Subcutaneous abdominal adipose tissue (tissue), 5 donors: Measurements from ENCODE around the gene CNGA2.

Source experiments
- H3K27ac ChIP-seq: one replicate; pipeline ENCODE4 v1.7.0; 2013; ENCODE audit warnings: low read depth, mild to moderate bottlenecking, inconsistent platforms, low read length, moderate library complexity
- H3K27me3 ChIP-seq, 5 donors: one replicate each; pipeline ENCODE4 v1.7.0; 2013; ENCODE audit warnings: low read length in 5 of 5, inconsistent platforms in 1 of 5; ENCODE audit not compliant: control insufficient read depth in 5 of 5, insufficient read depth in 4 of 5
- H3K36me3 ChIP-seq, 5 donors: one replicate each; pipeline ENCODE4 v1.7.0; 2013; ENCODE audit warnings: low read length in 5 of 5; ENCODE audit not compliant: control insufficient read depth in 5 of 5, insufficient read depth in 5 of 5
- H3K4me1 ChIP-seq, 5 donors: one replicate each; pipeline ENCODE4 v1.7.0; 2013; ENCODE audit warnings: low read length in 5 of 5, mild to moderate bottlenecking in 3 of 5, moderate library complexity in 1 of 5; ENCODE audit not compliant: control insufficient read depth in 5 of 5, insufficient read depth in 5 of 5
- H3K4me3 ChIP-seq, 5 donors: one replicate each; pipeline ENCODE4 v1.7.0; 2013; ENCODE audit warnings: low read length in 5 of 5, low read depth in 1 of 5
- H3K9ac ChIP-seq, 5 donors: one replicate each; pipeline ENCODE4 v1.7.0; 2013; ENCODE audit warnings: low read length in 5 of 5, mild to moderate bottlenecking in 4 of 5, moderate library complexity in 3 of 5
- H3K9me3 ChIP-seq, 5 donors: one replicate each; pipeline ENCODE4 v1.7.0; 2013; ENCODE audit warnings: low read length in 5 of 5; ENCODE audit not compliant: control insufficient read depth in 5 of 5
- donor health status: healthy.
- donor health status: healthy.
- donor health status: healthy.
- donor health status: healthy.
- donor health status: healthy.

CNGA2 gene

GRCh38 chrX:151759041-151759708, 24.6 kb downstream of the CNGA2 start:
- Histone ChIP-seq H3K27ac (no peak overlapping the region), H3K36me3 (no peaks in the 10 kb centered on the region), H3K9me3 (no peaks in the 10 kb centered on the region), H3K9ac (no peak overlapping the region), H3K27me3 (peaks cover 0 to 4% (median 0%) of the 10 kb centered on the region in 5 donors), H3K4me3 (no peak overlapping the region), H3K4me1 (no peaks in the 10 kb centered on the region)

- H3K27me3 ChIP-seq = peaks cover 0 to 14% (median 0%) of the 10 kb centered on the region in 5 donors
- H3K4me1 ChIP-seq = no peaks in the 10 kb centered on the region
- H3K36me3 ChIP-seq = no peaks in the 10 kb centered on the region
- no peak overlapping the region for H3K9ac ChIP-seq
- H3K4me3 ChIP-seq = no peak overlapping the region
- H3K27ac ChIP-seq = no peak overlapping the region
- H3K9me3 ChIP-seq = no peaks in the 10 kb centered on the region
Observed at GRCh38 chrX:151762802-151763201, 28.3 kb downstream of the CNGA2 start.

GRCh38 chrX:151763711-151764110, 29.2 kb downstream of the CNGA2 start:
- H3K4me1 ChIP-seq = no peaks in the 10 kb centered on the region
- H3K36me3 ChIP-seq = no peaks in the 10 kb centered on the region
- no peak overlapping the region for H3K27ac ChIP-seq
- H3K27me3 ChIP-seq = peaks cover 0 to 14% (median 0%) of the 10 kb centered on the region in 5 donors
- no peaks in the 10 kb centered on the region for H3K9me3 ChIP-seq
- no peak overlapping the region for H3K9ac ChIP-seq
- H3K4me3 ChIP-seq = no peak overlapping the region

- Histone ChIP-seq H3K9me3 (no peaks in the 10 kb centered on the region), H3K27me3 (peaks cover 0 to 10% (median 0%) of the 10 kb centered on the region in 5 donors), H3K27ac (no peak overlapping the region), H3K4me1 (no peaks in the 10 kb centered on the region), H3K36me3 (no peaks in the 10 kb centered on the region), H3K4me3 (no peak overlapping the region), H3K9ac (no peak overlapping the region)
Observed at GRCh38 chrX:151765026-151765425, 30.5 kb downstream of the CNGA2 start.

GRCh38 chrX:151771726-151772125, 37.2 kb downstream of the CNGA2 start:
- H3K9ac ChIP-seq = no peak overlapping the region
- H3K4me1 ChIP-seq = peaks cover 0 to 5% (median 4%) of the 10 kb centered on the region in 5 donors
- H3K9me3 ChIP-seq = no peaks in the 10 kb centered on the region
- no peak overlapping the region for H3K4me3 ChIP-seq
- H3K27ac ChIP-seq = no peak overlapping the region
- H3K27me3 ChIP-seq = peaks cover 0 to 9% (median 4%) of the 10 kb centered on the region in 5 donors
- no peaks in the 10 kb centered on the region for H3K36me3 ChIP-seq

- Histone ChIP-seq H3K4me3 (no peak overlapping the region), H3K27ac (no peak overlapping the region), H3K36me3 (no peaks in the 10 kb centered on the region), H3K9me3 (no peaks in the 10 kb centered on the region), H3K4me1 (peaks cover 0 to 11% (median 9%) of the 10 kb centered on the region in 5 donors), H3K9ac (no peak overlapping the region), H3K27me3 (peaks cover 0 to 10% (median 6%) of the 10 kb centered on the region in 5 donors)
Observed at GRCh38 chrX:151773434-151773833, 38.9 kb downstream of the CNGA2 start.

- H3K9me3 ChIP-seq = no peaks in the 10 kb centered on the region
Observed at GRCh38 chrX:151774421-151774820, 39.9 kb downstream of the CNGA2 start.

GRCh38 chrX:151776181-151776731, 41.7 kb downstream of the CNGA2 start:
- no peak overlapping the region for H3K9ac ChIP-seq
- peaks cover 0 to 10% (median 6%) of the 10 kb centered on the region in 5 donors for H3K27me3 ChIP-seq
- no peaks in the 10 kb centered on the region for H3K9me3 ChIP-seq
- no peak overlapping the region for H3K27ac ChIP-seq
- H3K4me1 ChIP-seq = peaks cover 0 to 11% (median 9%) of the 10 kb centered on the region in 5 donors
- H3K36me3 ChIP-seq = no peaks in the 10 kb centered on the region
- no peak overlapping the region for H3K4me3 ChIP-seq

More at GRCh38 chrX:151774421-151774820, 39.9 kb downstream of the CNGA2 start:
- Histone ChIP-seq H3K27ac (no peak overlapping the region), H3K4me1 (peaks cover 0 to 11% (median 9%) of the 10 kb centered on the region in 5 donors), H3K4me3 (no peak overlapping the region), H3K36me3 (no peaks in the 10 kb centered on the region), H3K9ac (no peak overlapping the region), H3K27me3 (peaks cover 0 to 10% (median 6%) of the 10 kb centered on the region in 5 donors)

GRCh38 chrX:151776936-151777335, 42.4 kb downstream of the CNGA2 start:
- peaks cover 0 to 10% (median 6%) of the 10 kb centered on the region in 5 donors for H3K27me3 ChIP-seq
- H3K36me3 ChIP-seq = no peaks in the 10 kb centered on the region
- H3K27ac ChIP-seq = no peak overlapping the region
- H3K9ac ChIP-seq = no peak overlapping the region
- no peak overlapping the region for H3K4me3 ChIP-seq
- no peaks in the 10 kb centered on the region for H3K9me3 ChIP-seq
- peaks cover 0 to 11% (median 9%) of the 10 kb centered on the region in 5 donors for H3K4me1 ChIP-seq

GRCh38 chrX:151779258-151779657, 44.7 kb downstream of the CNGA2 start:
- Histone ChIP-seq H3K4me3 (no peak overlapping the region), H3K27me3 (peaks cover 0 to 6% (median 4%) of the 10 kb centered on the region in 5 donors), H3K9me3 (no peaks in the 10 kb centered on the region), H3K36me3 (no peaks in the 10 kb centered on the region), H3K4me1 (peaks cover 0 to 11% (median 9%) of the 10 kb centered on the region in 5 donors), H3K9ac (no peak overlapping the region), H3K27ac (no peak overlapping the region)
